Fibroblast of lung (primary cell): ENCODE measurements around the gene FHIT. TPM values are rescaled to one million over a fixed set of nuclear protein-coding genes. Genes with fewer than 3 reads are reported as not detected.

Experiments used
- DNase-seq, 2 donors: peaks; one replicate each; pipeline versions ENCODE4 v3.0.0 to v3.0.0-alpha.2; 2010; ENCODE audit warnings: low read depth in 2 of 2
- H2AFZ ChIP-seq: 2 replicates; pipeline ENCODE4 v1.5.1; 2012; ENCODE audit warnings: low read length, control low read depth, inconsistent platforms
- H3K27ac ChIP-seq: 2 replicates; pipeline ENCODE4 v1.5.1; 2011; ENCODE audit warnings: low read length, control low read depth; ENCODE audit not compliant: insufficient read depth
- H3K27me3 ChIP-seq: 2 replicates; pipeline ENCODE4 v1.5.1; 2011; ENCODE audit warnings: mild to moderate bottlenecking, low read length; ENCODE audit not compliant: control insufficient read depth, insufficient read depth
- H3K36me3 ChIP-seq: 2 replicates; pipeline ENCODE4 v1.5.1; 2011; ENCODE audit warnings: low read length; ENCODE audit not compliant: control insufficient read depth, insufficient read depth
- H3K4me1 ChIP-seq: 2 replicates; pipeline ENCODE4 v1.5.1; 2011; ENCODE audit warnings: low read length; ENCODE audit not compliant: control insufficient read depth, insufficient read depth; ENCODE audit errors: extremely low read depth
- H3K4me2 ChIP-seq: 2 replicates; pipeline ENCODE4 v1.5.1; 2011; ENCODE audit warnings: low read length, control low read depth; ENCODE audit not compliant: insufficient read depth; ENCODE audit errors: extremely low read depth
- H3K4me3 ChIP-seq, 4 experiments: fragments of 200-600 bp in 1 of 4; sonication (generic) in 1 of 4; replicated peaks in 1 of 4; 2 replicates each; pipeline ENCODE4 v1.5.1; 2011 to 2016; ENCODE audit warnings: low read length in 4 of 4, low read depth in 3 of 4, mild to moderate bottlenecking in 3 of 4, control low read depth in 2 of 4, inconsistent platforms in 1 of 4, mixed read lengths in 1 of 4; ENCODE audit not compliant: insufficient read depth in 1 of 4; ENCODE audit errors: control extremely low read depth in 1 of 4
- H3K79me2 ChIP-seq: 2 replicates; pipeline ENCODE4 v1.5.1; 2012; ENCODE audit warnings: mild to moderate bottlenecking, low read length, inconsistent platforms; ENCODE audit not compliant: control insufficient read depth, insufficient read depth
- H3K9ac ChIP-seq: 2 replicates; pipeline ENCODE4 v1.5.1; 2011; ENCODE audit warnings: mild to moderate bottlenecking, low read length, control low read depth; ENCODE audit not compliant: insufficient read depth
- H3K9me3 ChIP-seq: 2 replicates; pipeline ENCODE4 v1.5.1; 2012; ENCODE audit warnings: low read depth, low read length; ENCODE audit not compliant: control insufficient read depth, insufficient read depth
- H4K20me1 ChIP-seq: 2 replicates; pipeline ENCODE4 v1.5.1; 2011; ENCODE audit warnings: low read length; ENCODE audit not compliant: control insufficient read depth, insufficient read depth; ENCODE audit errors: extremely low read depth
- CTCF ChIP-seq, 2 donors: IDR thresholded peaks in 1 of 2; conservative IDR thresholded peaks in 1 of 2; 1 replicate in 1 of 2; 2 replicates in 1 of 2; pipeline ENCODE4 v1.5.1; 2011 to 2012; ENCODE audit warnings: low read length in 2 of 2, control low read depth in 1 of 2, inconsistent platforms in 1 of 2, low read depth in 1 of 2, mild to moderate bottlenecking in 1 of 2
- EZH2 ChIP-seq: IDR thresholded peaks from 2 replicates; pipeline ENCODE4 v1.5.1; 2012; ENCODE audit warnings: low read length, control low read depth, mild to moderate bottlenecking; ENCODE audit errors: missing control alignments
- polyA plus RNA-seq, 2 donors: library from polyadenylated mRNA; depleted of rRNA in 1 of 2; stranded (reverse) in 1 of 2; unstranded in 1 of 2; fragments of >200 nt; gene quantifications; 2 replicates each; pipeline ENCODE4 v1.2.1, GENCODE V29; 2011 to 2012; ENCODE audit warnings: missing spikeins in 1 of 2
- total RNA-seq: library from RNA; depleted of rRNA; stranded (reverse); fragments of >200 nt; gene quantifications from 2 replicates; pipeline ENCODE4 v1.2.1, GENCODE V29; 2014

FHIT gene
- total and polyA plus RNA-seq, 2 donors (not counting 1 experiment from before 2014, with no cell fraction given) = 0.79 to 2.1 TPM

- no peak overlapping the region for H3K4me3 ChIP-seq
- no peak overlapping the region for H3K9ac ChIP-seq
- H3K27me3 ChIP-seq = no peaks in the 10 kb centered on the region
- H3K36me3 ChIP-seq = no peaks in the 10 kb centered on the region
- H3K27ac ChIP-seq = no peak overlapping the region
- no peak overlapping the region for H3K4me2 ChIP-seq
- no peak overlapping the region for H2AFZ ChIP-seq
- H3K4me1 ChIP-seq = no peaks in the 10 kb centered on the region
- no peaks in the 10 kb centered on the region for H3K79me2 ChIP-seq
- DNase-seq = no peak
- no peak for TF ChIP-seq EZH2
- TF ChIP-seq CTCF (conservative IDR thresholded peaks at IDR 0.05 in 1 of 2, IDR thresholded peaks at IDR 0.05 in 1 of 2; ENCODE audit: low read depth in 1 of 2, low read length in 2 of 2) = no peak
- no peaks in the 10 kb centered on the region for H3K9me3 ChIP-seq
- no peaks in the 10 kb centered on the region for H4K20me1 ChIP-seq
These were observed 864.9 kb downstream of the FHIT start for GRCh38 chr3:60386306-60386705.

GRCh38 chr3:60384341-60384740, 866.9 kb downstream of the FHIT start:
- no peaks in the 10 kb centered on the region for H3K27me3 ChIP-seq
- H3K4me3 ChIP-seq = no peak overlapping the region
- no peaks in the 10 kb centered on the region for H3K79me2 ChIP-seq
- no peak overlapping the region for H3K9ac ChIP-seq
- no peaks in the 10 kb centered on the region for H3K9me3 ChIP-seq
- H2AFZ ChIP-seq = no peak overlapping the region
- no peaks in the 10 kb centered on the region for H3K4me1 ChIP-seq
- no peaks in the 10 kb centered on the region for H4K20me1 ChIP-seq
- DNase-seq = peak; percentile 30 to 70
- TF ChIP-seq EZH2 (no peak), CTCF (conservative IDR thresholded peaks at IDR 0.05 in 1 of 2, IDR thresholded peaks at IDR 0.05 in 1 of 2; ENCODE audit: low read depth in 1 of 2, low read length in 2 of 2) (no peak)
- no peaks in the 10 kb centered on the region for H3K36me3 ChIP-seq
- H3K4me2 ChIP-seq = no peak overlapping the region
- H3K27ac ChIP-seq = no peak overlapping the region

- no peak overlapping the region for H3K4me2 ChIP-seq
- no peaks in the 10 kb centered on the region for H3K9me3 ChIP-seq
- no peaks in the 10 kb centered on the region for H3K36me3 ChIP-seq
- TF ChIP-seq EZH2 (no peak), CTCF (conservative IDR thresholded peaks at IDR 0.05 in 1 of 2, IDR thresholded peaks at IDR 0.05 in 1 of 2; ENCODE audit: low read depth in 1 of 2, low read length in 2 of 2) (no peak)
- DNase-seq = no peak
- no peaks in the 10 kb centered on the region for H3K27me3 ChIP-seq
- H3K79me2 ChIP-seq = no peaks in the 10 kb centered on the region
- no peak overlapping the region for H3K4me3 ChIP-seq
- no peak overlapping the region for H3K9ac ChIP-seq
- H4K20me1 ChIP-seq = no peaks in the 10 kb centered on the region
- H3K27ac ChIP-seq = no peak overlapping the region
- no peak overlapping the region for H2AFZ ChIP-seq
- no peaks in the 10 kb centered on the region for H3K4me1 ChIP-seq
These were observed 867.9 kb downstream of the FHIT start for GRCh38 chr3:60383345-60383744.
